ENCODE results near the gene KANK3.
A peak's percentile ranks its signal among the peaks of the same experiment; 100 is the strongest.
"Not testable (repeated sequence)": the region's sequence is repeated elsewhere in the genome, so short reads cannot be mapped to it uniquely, and the experiment has no call there.

KANK3 gene

GRCh38 chr19:8336660-8337059 lies 6.4 kb downstream of the KANK3 start:
- no peak for DNase-seq

GRCh38 chr19:8336072-8336569 lies 6.9 kb downstream of the KANK3 start:
- DNase-seq = no peak

GRCh38 chr19:8335343-8336071 lies 7.6 kb downstream of the KANK3 start:
- DNase-seq = no peak

- DNase-seq = no peak
Measured at GRCh38 chr19:8334458-8335342, 8.4 kb downstream of the KANK3 start.

- DNase-seq = no peak
Measured at GRCh38 chr19:8333767-8334457, 9.2 kb downstream of the KANK3 start.

- no peak for DNase-seq
Measured at GRCh38 chr19:8332976-8333766, 9.9 kb downstream of the KANK3 start.

- DNase-seq = no peak
Measured at GRCh38 chr19:8331263-8331845, 11.7 kb downstream of the KANK3 start.

- DNase-seq = no peak
Measured at GRCh38 chr19:8329996-8330395, 13.1 kb downstream of the KANK3 start.

- no peak for DNase-seq
Measured at GRCh38 chr19:8325454-8325853, 17.6 kb downstream of the KANK3 start.

- DNase-seq = no peak
Measured at GRCh38 chr19:8324186-8325050, 18.6 kb downstream of the KANK3 start.

GRCh38 chr19:8323781-8324185 lies 19.3 kb downstream of the KANK3 start:
- no peak for DNase-seq

GRCh38 chr19:8322638-8322997 lies 20.4 kb downstream of the KANK3 start:
- no peak for DNase-seq

GRCh38 chr19:8321986-8322637 lies 20.9 kb downstream of the KANK3 start:
- DNase-seq = no peak

GRCh38 chr19:8321067-8321985 lies 21.7 kb downstream of the KANK3 start, which contains the start of the genes NDUFA7 and RPS28:
Gene NDUFA7 (minus strand): TSS chr19:8321375. CDS start chr19:8321358, 17 bp downstream.
Gene RPS28 (plus strand): TSS chr19:8321496. CDS start chr19:8321531, 35 bp downstream.
- peak; percentile 94 for DNase-seq

- DNase-seq = no peak
Measured at GRCh38 chr19:8320564-8321066, 22.4 kb downstream of the KANK3 start.

- no peak for DNase-seq
Measured at GRCh38 chr19:8319807-8320520, 23.1 kb downstream of the KANK3 start.

- not testable (repeated sequence) for DNase-seq
Measured at GRCh38 chr19:8318835-8319234, 24.2 kb downstream of the KANK3 start.

Measured in stimulated activated naive CD4-positive, alpha-beta T cell treated with Interleukin-2 at 50 U/mL for 16 hours (primary cell).